GM12872 (cell line): ENCODE data around the gene MAPK8.

ENCODE experiments used
- CTCF ChIP-seq: IDR thresholded peaks from 3 replicates; pipeline ENCODE4 v1.5.1; 2011; ENCODE audit warnings: low read depth, mild to moderate bottlenecking, low read length, moderate library complexity; ENCODE audit not compliant: insufficient read depth

Gene MAPK8

GRCh38 chr10:48363617-48364355, 57.3 kb downstream of the MAPK8 start:
- peak; percentile 62 for TF ChIP-seq CTCF

DNA sequence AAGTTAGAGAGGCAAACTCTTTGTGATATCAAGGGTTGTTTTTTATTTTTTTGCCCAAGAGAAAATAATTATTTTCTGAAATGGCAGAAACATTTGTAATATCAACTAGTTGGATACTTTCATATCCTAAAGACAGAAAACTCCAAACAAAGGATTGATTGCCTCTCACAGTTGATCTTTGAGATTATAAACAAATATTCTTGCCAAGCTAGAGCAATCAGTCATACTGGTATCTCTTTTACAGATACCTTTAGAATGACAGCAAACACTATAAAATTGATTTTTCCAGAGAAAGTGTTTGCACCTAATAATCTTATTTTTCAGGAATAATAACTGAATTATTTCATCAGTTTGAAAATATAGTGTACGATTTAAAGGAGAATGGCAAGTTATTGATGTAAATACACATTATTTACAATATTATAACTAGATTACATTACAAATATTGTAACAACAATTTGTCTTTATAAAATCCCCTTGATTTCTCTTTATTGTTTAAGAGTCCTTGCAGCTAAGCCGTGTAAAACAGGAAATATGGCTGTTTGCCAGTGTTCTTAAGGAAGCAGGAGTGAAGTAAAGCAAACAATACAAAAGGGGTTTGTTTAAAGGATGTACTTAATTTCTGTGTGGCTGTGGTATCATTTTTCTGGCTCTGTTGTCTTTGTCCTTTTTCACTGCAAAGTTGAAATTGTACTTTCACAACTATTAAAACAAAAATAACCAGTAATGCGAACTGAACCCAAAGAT, 58.4 kb downstream of the MAPK8 start:
- no peak for TF ChIP-seq CTCF

DNA sequence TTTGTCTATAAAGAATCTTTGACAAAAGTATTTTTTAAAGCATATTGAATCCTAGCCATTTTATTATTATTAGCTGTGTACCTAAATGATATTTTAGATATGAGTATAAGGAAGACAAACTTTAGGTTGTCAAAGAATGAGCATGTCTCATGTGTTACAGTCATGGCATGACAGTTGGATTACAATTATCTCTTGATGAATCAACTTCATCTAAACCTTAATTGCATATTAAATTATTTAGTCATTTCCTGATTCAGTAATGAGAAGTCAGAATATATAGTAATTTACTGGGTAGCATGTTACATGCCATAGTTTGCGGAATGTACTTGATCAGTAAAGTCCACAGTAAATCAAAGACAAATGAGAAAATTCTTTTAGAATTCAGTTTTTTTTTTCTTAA, 59.2 kb downstream of the MAPK8 start:
- no peak for TF ChIP-seq CTCF

DNA sequence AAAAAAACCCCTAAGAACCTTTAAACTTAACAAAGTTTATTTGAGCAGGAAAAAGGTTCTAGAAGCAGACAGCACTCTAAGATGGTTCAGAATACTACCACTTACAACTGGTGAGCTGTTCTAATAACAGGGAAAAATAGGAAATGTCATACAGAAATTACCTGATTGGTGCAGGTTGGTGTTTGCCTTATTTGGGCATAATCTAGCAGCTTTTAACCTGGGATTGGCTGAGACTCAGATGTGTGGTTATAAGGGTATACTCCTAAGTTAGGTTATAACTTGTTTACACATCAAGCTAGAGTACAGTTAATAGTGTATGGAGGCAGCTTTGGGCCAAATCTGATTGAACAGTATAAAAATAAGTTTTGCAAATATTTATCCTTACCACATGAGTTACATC, 59.8 kb downstream of the MAPK8 start:
- TF ChIP-seq CTCF = no peak

- TF ChIP-seq CTCF = no peak
Measured at GRCh38 chr10:48369501-48369900, 63.0 kb downstream of the MAPK8 start.

GRCh38 chr10:48377751-48378530, 71.5 kb downstream of the MAPK8 start:
- no peak for TF ChIP-seq CTCF

GRCh38 chr10:48378675-48379074, 72.2 kb downstream of the MAPK8 start:
- no peak for TF ChIP-seq CTCF
